ENCODE data around the gene ECHS1.

The ECHS1 gene

GRCh38 chr10:133400624-133401424 lies 27.7 kb upstream of the ECHS1 start:
- H3K4me3 ChIP-seq (ENCODE audit: control insufficient read depth, low read depth, low read length): no peak overlapping the region
- no peak for TF ChIP-seq CTCF (IDR thresholded peaks at IDR 0.05; ENCODE audit: control insufficient read depth, insufficient read depth, low read depth, low read length, missing control alignments)
- DNase-seq (ENCODE audit: low read depth): no peak

GRCh38 chr10:133399123-133399601 lies 26.0 kb upstream of the ECHS1 start:
- DNase-seq (ENCODE audit: low read depth): no peak
- H3K4me3 ChIP-seq (ENCODE audit: control insufficient read depth, low read depth, low read length): no peak overlapping the region
- TF ChIP-seq CTCF (IDR thresholded peaks at IDR 0.05; ENCODE audit: control insufficient read depth, insufficient read depth, low read depth, low read length, missing control alignments): no peak

GRCh38 chr10:133397938-133398337 lies 24.8 kb upstream of the ECHS1 start:
- DNase-seq (ENCODE audit: low read depth): no peak
- no peak overlapping the region for H3K4me3 ChIP-seq (ENCODE audit: control insufficient read depth, low read depth, low read length)
- TF ChIP-seq CTCF (IDR thresholded peaks at IDR 0.05; ENCODE audit: control insufficient read depth, insufficient read depth, low read depth, low read length, missing control alignments): no peak

GRCh38 chr10:133396035-133396624 lies 23.0 kb upstream of the ECHS1 start:
- TF ChIP-seq CTCF (IDR thresholded peaks at IDR 0.05; ENCODE audit: control insufficient read depth, insufficient read depth, low read depth, low read length, missing control alignments): no peak
- no peak overlapping the region for H3K4me3 ChIP-seq (ENCODE audit: control insufficient read depth, low read depth, low read length)
- DNase-seq (ENCODE audit: low read depth): no peak

GRCh38 chr10:133394801-133395221 lies 21.7 kb upstream of the ECHS1 start:
- H3K4me3 ChIP-seq (ENCODE audit: control insufficient read depth, low read depth, low read length): peak overlapping the region; percentile 90
- no peak for TF ChIP-seq CTCF (IDR thresholded peaks at IDR 0.05; ENCODE audit: control insufficient read depth, insufficient read depth, low read depth, low read length, missing control alignments)
- DNase-seq (ENCODE audit: low read depth): no peak

- no peak for TF ChIP-seq CTCF (IDR thresholded peaks at IDR 0.05; ENCODE audit: control insufficient read depth, insufficient read depth, low read depth, low read length, missing control alignments)
- DNase-seq (ENCODE audit: low read depth): peak; percentile 50
- peak within 1 kb of the TSS; percentile 90 for H3K4me3 ChIP-seq (ENCODE audit: control insufficient read depth, low read depth, low read length)
These were observed 21.0 kb upstream of the ECHS1 start, which contains the start of gene MTG1 for GRCh38 chr10:133394064-133394663. Gene MTG1 (plus strand): TSS chr10:133394157. CDS start chr10:133394221, 64 bp downstream.

Measured in AG09309 (cell line).